Kidney (tissue), 14 donors: Measurements from ENCODE around the gene ABCB6. TPM values are rescaled to one million over a fixed set of nuclear protein-coding genes. Genes with fewer than 3 reads are reported as not detected.
A peak's percentile ranks its signal among the peaks of the same experiment; 100 is the strongest.

Source experiments
- DNase-seq, 5 donors: peaks; one replicate each; pipeline ENCODE4 v3.0.0-alpha.2; 2013 to 2020
- FAIRE-seq: peaks from 2 replicates; lab custom pipeline; 2012; peaks lifted over from hg19 to GRCh38; lab: Jason Lieb, UNC
- H3K27ac ChIP-seq, 2 donors: one replicate each; pipeline ENCODE4 v1.7.0; 2013; ENCODE audit warnings: low read depth in 2 of 2, low read length in 2 of 2, inconsistent platforms in 1 of 2
- H3K27me3 ChIP-seq: one replicate; pipeline ENCODE4 v1.7.1; 2013; ENCODE audit warnings: low read length, inconsistent platforms; ENCODE audit not compliant: control insufficient read depth, insufficient read depth
- H3K36me3 ChIP-seq, 3 donors: one replicate each; pipeline versions ENCODE4 v1.7.0 to v1.7.1; 2013; ENCODE audit warnings: low read length in 3 of 3, control low read depth in 1 of 3, inconsistent platforms in 1 of 3; ENCODE audit not compliant: insufficient read depth in 3 of 3, control insufficient read depth in 2 of 3
- H3K4me1 ChIP-seq, 3 donors: one replicate each; pipeline versions ENCODE4 v1.7.0 to v1.7.1; 2013; ENCODE audit warnings: low read length in 3 of 3, inconsistent platforms in 1 of 3, low read depth in 1 of 3; ENCODE audit not compliant: control insufficient read depth in 2 of 3, insufficient read depth in 2 of 3
- H3K4me3 ChIP-seq, 3 donors: one replicate each; pipeline versions ENCODE4 v1.7.0 to v1.8.1; 2013; ENCODE audit warnings: low read length in 3 of 3, control low read depth in 1 of 3, inconsistent platforms in 1 of 3
- H3K9ac ChIP-seq, 3 donors: one replicate each; pipeline versions ENCODE4 v1.7.0 to v1.7.1; 2013; ENCODE audit warnings: low read length in 3 of 3, control low read depth in 1 of 3, inconsistent platforms in 1 of 3
- H3K9me3 ChIP-seq, 3 donors: one replicate each; pipeline versions ENCODE4 v1.7.0 to v1.7.1; 2013; ENCODE audit warnings: low read length in 3 of 3, control low read depth in 1 of 3, inconsistent platforms in 1 of 3; ENCODE audit not compliant: control insufficient read depth in 2 of 3, insufficient read depth in 1 of 3
- intact Hi-C: fragments of 100-400 bp; cut with DNase I; formaldehyde crosslinking; loops from one replicate; pipeline ENCODE4 v1.11.1; 2022
- polyA plus RNA-seq: library from polyadenylated mRNA; stranded (reverse); fragments of 350-450 nt; fragmentation: Illumina TruSeq; extraction: RNeasy Lipid Tissue Mini Kit (QIAGEN cat#74804); gene quantifications from one replicate; pipeline ENCODE4 v1.2.3, GENCODE V29; 2014; ENCODE audit warnings: low read depth, low replicate concordance; ENCODE audit not compliant: insufficient read depth
- total RNA-seq: library from RNA; stranded (reverse); fragmentation: NEBNext Ultra II Directional; extraction: Animal tissue kit (Norgen Biotek cat#: 25700); gene quantifications from one replicate; pipeline ENCODE4 v1.2.1, GENCODE V29; 2021
- TF ChIP-seq, protein P1 (sequence below): IDR thresholded peaks from 3 replicates; pipeline ENCODE4 v1.5.1; 2012; ENCODE audit warnings: mild to moderate bottlenecking, moderate library complexity, borderline replicate concordance; ENCODE audit not compliant: insufficient read depth; ENCODE audit errors: extremely low read depth
- donor health status: control.
- donor health status: control.
- donor health status: control.
- donor health status: control.
- donor health status: control.
- donor health status: DM: yes; HTN: yes; CAD: no.
- donor health status: Normal renal cell carcinoma (clear cell type).

The ABCB6 gene
- total and polyA plus RNA-seq, 2 donors from 2014 or later, result 17.8 to 53.6 TPM

DNA sequence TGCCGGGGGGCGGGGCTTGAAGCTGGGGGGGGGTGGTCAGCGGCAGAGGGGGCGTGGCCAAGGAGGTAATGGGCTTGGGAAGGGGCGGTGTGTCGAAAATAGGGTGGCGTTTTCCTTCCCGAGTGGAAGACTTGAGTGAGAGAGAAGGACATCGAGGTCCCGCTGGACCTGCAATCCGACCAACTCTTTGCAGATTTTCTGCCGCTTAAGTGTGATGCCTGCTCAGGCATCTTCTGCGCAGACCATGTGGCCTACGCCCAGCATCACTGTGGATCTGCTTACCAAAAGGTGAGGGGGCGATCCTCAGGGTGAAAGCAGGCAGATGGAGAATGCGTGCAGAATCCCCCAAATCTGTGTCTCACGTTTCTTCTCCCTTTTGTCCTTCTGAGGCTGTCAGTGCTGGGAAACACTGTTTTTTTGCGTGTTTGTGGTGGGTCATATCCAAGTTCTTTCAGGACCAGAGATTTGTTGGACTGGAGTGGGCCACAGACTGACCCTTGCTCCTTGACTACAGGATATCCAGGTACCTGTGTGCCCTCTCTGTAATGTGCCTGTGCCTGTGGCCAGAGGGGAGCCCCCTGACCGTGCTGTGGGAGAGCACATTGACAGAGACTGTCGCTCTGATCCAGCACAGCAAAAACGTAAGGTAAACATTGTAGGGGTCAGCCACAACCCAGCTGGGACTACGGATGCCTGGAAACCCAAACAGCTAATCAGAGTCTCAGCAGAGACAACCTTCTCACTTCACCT, 11.4 kb downstream of the ABCB6 start:
- Histone ChIP-seq H3K36me3 (peaks cover 0 to 19% (median 10%) of the 10 kb centered on the region in 3 donors), H3K9me3 (no peaks in the 10 kb centered on the region), H3K27me3 (no peaks in the 10 kb centered on the region), H3K27ac (peak overlapping the region; percentile 97 to 98), H3K9ac (peak overlapping the region; percentile 22 to 57 (median 26)), H3K4me3 (peak overlapping the region; percentile 60 to 89 (median 74)), H3K4me1 (peaks cover 8 to 14% (median 9%) of the 10 kb centered on the region in 3 donors)
- DNase-seq, result peak in 3 of 5 donors; percentile 24 to 63 (median 56)
- no peak for FAIRE-seq
- intact Hi-C loops, result no loop called here
- TF ChIP-seq, protein P1, sequence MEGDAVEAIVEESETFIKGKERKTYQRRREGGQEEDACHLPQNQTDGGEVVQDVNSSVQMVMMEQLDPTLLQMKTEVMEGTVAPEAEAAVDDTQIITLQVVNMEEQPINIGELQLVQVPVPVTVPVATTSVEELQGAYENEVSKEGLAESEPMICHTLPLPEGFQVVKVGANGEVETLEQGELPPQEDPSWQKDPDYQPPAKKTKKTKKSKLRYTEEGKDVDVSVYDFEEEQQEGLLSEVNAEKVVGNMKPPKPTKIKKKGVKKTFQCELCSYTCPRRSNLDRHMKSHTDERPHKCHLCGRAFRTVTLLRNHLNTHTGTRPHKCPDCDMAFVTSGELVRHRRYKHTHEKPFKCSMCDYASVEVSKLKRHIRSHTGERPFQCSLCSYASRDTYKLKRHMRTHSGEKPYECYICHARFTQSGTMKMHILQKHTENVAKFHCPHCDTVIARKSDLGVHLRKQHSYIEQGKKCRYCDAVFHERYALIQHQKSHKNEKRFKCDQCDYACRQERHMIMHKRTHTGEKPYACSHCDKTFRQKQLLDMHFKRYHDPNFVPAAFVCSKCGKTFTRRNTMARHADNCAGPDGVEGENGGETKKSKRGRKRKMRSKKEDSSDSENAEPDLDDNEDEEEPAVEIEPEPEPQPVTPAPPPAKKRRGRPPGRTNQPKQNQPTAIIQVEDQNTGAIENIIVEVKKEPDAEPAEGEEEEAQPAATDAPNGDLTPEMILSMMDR, result no peak

DNA sequence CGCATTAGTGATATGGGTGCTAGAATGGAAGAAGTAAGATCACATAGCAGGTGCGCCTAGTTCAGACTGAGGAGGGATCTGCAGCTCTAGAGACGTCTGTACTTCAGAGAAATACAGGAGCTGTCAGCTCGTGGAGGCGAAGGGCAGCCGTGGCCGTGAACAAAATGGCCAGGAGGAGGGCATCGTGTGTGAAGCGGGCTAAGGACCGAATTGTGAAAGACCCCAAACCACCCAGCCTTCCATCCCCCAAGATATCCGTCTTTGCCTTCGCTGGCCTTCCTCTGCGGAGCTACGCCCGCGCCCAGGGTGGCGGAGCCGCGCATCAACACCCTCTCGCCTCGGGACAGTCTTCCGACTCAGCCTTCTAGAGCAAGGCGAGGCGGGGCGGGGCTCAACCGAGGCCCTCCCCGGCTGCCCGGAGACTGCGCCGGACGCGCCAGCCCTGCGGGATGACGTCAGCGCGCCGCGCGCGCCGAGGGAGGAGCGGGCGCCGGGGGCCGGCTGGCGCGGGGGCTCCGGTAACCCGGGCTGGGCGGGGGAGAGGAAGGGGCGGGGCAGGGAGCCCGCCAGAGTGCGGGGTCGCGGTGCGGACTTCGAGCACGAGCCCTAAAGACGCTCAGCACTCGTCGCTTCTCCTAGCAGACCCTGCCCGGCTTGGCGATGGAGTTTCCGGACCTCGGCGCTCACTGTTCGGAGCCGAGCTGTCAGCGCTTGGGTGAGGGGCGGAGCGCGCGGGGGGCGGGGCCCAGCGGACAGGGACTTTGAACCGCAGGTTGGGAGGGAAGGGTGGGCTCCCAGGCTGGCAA, 12.2 kb downstream of the ABCB6 start, which contains the start of gene ZFAND2B:
Gene ZFAND2B (plus strand): TSS at position 455 of the 806 bp plus-strand sequence. CDS start 206 bp downstream, at position 661.
- FAIRE-seq (no peak), DNase-seq (peak; percentile 95 to 98 (median 98))
- peaks cover 8 to 14% (median 9%) of the 10 kb centered on the region in 3 donors for H3K4me1 ChIP-seq
- intact Hi-C loops, result no loop called here
- peaks cover 0 to 19% (median 10%) of the 10 kb centered on the region in 3 donors for H3K36me3 ChIP-seq
- no peaks in the 10 kb centered on the region for H3K27me3 ChIP-seq
- H3K9me3 ChIP-seq, result no peaks in the 10 kb centered on the region
- peak within 1 kb of the TSS; percentile 97 to 98 for H3K27ac ChIP-seq
- H3K9ac ChIP-seq, result peak within 1 kb of the TSS; percentile 92 to 100 (median 96)
- peak within 1 kb of the TSS; percentile 89 to 93 (median 92) for H3K4me3 ChIP-seq
- TF ChIP-seq, protein P1, result no peak

DNA sequence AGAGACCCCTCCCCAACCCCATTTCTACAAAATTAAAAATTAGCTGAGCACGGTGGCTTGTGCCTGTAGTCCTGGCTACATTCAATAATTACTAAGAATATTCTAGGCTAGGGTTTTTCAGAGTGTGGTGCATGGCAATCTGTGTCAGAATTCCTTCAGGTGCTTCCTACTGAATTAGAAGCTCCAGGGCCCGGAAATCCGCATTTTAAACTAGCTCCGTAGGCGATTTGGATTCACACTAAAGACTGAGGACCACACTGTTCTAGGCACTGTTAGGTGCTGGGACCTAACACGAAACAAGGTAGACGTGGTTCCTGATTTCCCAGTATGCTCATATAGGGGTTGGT, 12.8 kb downstream of the ABCB6 start:
- Histone ChIP-seq H3K4me1 (peaks cover 8 to 14% (median 9%) of the 10 kb centered on the region in 3 donors), H3K27ac (peak overlapping the region; percentile 96 to 97), H3K9me3 (no peaks in the 10 kb centered on the region), H3K27me3 (no peaks in the 10 kb centered on the region), H3K36me3 (peaks cover 0 to 19% (median 10%) of the 10 kb centered on the region in 3 donors), H3K4me3 (peak overlapping the region; percentile 89 to 93 (median 92)), H3K9ac (peak overlapping the region; percentile 92 to 100 (median 96))
- DNase-seq (peak in 1 of 5 donors; percentile 1), FAIRE-seq (no peak)
- TF ChIP-seq, protein P1, result no peak
- intact Hi-C loops, result no loop called here
